GM18505 (cell line): ENCODE data around the gene STOX1.
A peak's percentile ranks its signal among the peaks of the same experiment; 100 is the strongest.
"Not testable (repeated sequence)": the region's sequence is repeated elsewhere in the genome, so short reads cannot be mapped to it uniquely, and the experiment has no call there.

Experiments
- ATAC-seq: cut with Tn5 transposase; IDR thresholded peaks from one replicate; pipeline ENCODE4 v1.9.1; 2021; ENCODE audit not compliant: unreplicated experiment
- POLR2A ChIP-seq: IDR thresholded peaks from 4 replicates; pipeline ENCODE4 v1.6.1; 2011; ENCODE audit warnings: borderline replicate concordance; ENCODE audit not compliant: insufficient read depth, insufficient read length; ENCODE audit errors: extremely low read depth

Gene STOX1

DNA sequence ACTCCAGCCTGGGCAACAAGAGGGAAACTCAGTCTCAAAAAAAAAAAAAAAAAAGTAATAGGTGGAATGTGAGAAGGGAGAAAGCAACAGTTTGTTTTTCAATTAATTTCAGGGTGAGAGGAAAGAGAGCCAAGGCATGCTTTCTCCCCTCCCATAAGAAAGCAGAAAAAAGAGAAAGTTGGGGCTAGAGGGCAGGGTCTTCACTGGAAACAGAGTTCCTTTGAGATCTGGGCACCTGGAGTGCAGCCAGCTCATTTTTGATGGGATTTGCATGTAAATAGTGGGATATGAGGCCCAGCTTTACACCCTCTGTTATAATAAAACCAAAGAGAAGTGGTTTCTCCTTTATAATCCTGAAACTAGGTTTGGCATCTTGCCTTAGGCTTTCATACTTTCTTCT, 13.8 kb upstream of the STOX1 start:
- ATAC-seq = no peak
- TF ChIP-seq POLR2A = no peak

DNA sequence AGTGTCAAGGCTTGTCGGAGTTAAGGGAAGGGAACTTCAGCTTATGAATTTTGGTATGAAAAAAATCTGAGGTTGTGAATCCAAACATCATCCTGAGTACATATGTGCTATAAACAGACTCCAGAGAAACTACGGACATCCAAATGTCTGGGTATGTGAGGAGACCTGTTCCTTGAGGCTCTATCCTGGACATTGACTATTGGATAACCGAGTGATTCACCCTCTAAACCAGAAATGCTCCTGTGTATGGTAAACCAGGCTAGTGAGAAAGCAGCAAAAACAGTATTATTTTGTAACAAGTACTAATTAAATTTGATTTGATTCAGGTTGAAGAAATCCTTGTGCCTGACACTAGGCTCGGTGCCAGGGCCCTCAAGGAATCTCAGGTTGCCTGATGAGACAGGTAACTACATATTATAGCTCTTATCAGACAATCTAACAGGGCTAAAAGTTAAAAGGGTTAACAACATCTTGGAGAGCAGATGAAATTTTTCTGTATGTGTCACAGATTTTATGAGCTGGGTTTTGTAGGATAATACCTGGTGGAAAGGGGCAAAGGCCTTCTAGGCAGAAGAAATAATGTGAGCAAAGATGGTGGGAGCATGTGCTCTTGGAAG, 10.4 kb upstream of the STOX1 start:
- no peak for TF ChIP-seq POLR2A
- no peak for ATAC-seq

DNA sequence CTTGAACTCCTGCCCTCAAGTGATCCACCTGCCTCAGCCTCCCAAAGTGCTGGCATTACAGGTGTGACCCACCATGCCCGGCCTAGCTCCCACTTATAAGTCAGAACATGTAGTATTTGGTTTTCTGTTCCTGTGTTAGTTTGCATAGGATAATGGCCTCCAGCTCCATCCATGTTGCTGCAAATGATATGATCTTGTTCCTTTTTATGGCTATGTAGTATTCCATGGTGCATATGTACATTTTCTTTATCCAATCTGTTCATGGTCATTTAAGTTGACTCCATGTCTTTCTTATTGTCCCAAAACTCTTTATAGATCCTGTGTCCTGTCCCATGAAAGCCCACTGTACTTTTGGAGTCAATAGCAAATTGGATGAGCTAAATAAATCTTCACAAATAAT, 7.0 kb upstream of the STOX1 start:
- not testable (repeated sequence) for ATAC-seq

DNA sequence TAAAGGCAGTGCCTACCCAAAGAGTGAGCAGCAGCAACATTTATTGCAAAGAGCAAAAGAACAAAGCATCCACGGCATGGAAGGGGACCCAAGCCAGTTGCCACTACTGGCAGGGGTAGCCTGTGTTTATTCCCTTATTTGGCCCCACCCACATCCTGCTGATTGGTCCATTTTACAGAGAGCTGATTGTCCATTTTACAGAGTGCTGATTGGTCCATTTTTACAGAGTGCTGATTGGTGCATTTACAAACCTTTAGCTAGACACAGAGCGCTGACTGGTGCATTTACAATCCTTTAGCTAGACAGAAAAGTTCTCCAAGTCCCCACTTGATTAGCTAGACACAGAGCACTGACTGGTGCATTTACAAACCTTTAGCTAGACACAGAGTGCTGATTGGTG, 4.7 kb upstream of the STOX1 start:
- ATAC-seq = not testable (repeated sequence)

DNA sequence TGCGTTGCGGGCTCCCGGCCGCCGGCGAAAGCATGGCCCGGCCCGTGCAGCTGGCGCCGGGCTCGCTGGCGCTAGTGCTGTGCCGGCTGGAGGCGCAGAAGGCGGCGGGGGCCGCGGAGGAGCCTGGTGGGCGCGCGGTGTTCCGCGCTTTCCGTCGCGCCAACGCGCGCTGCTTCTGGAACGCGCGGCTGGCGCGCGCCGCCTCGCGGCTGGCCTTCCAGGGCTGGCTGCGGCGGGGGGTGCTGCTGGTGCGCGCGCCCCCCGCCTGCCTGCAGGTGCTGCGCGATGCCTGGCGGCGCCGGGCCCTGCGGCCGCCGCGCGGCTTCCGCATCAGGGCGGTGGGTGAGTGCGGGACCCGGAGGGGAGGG, 245 bp downstream of the STOX1 start:
- ATAC-seq = not testable (repeated sequence)

DNA sequence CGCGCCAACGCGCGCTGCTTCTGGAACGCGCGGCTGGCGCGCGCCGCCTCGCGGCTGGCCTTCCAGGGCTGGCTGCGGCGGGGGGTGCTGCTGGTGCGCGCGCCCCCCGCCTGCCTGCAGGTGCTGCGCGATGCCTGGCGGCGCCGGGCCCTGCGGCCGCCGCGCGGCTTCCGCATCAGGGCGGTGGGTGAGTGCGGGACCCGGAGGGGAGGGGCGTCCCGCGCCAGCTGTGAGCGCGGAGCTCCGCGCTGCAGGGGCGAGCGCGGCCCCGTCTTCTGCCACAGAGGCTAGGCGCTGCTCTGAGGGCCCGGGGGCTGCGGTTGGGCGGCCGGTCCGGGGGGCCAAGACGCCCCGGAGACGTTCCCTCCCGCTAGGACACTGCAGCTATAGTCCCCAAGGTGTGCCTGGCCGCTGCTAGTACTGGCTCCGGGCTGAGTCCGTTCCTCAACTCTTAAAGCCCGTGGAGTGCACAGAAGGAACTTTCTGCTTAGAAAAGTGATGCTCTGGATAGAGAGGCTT, 811 bp downstream of the STOX1 start:
- peak; percentile 35 for ATAC-seq

DNA sequence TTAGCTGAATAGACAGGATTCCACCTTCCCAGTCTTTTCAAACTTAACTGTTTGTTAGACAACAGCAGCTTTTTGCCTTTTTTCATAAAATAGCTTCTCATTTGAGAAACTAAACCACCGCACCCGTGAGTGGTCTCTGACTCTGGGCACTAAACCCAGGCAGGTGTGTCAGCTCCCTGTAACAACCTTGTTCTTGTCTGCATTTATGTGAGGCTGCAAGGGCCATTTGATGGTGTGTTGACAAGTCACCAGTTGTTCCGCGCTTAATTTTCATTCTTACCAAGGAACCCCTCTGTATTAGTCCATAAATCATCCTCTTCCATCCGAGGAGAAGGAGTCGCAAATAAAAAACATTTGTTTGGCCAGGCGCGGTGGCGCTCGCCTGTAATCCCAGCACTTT, 1.5 kb downstream of the STOX1 start:
- no peak for ATAC-seq
- TF ChIP-seq POLR2A = no peak

DNA sequence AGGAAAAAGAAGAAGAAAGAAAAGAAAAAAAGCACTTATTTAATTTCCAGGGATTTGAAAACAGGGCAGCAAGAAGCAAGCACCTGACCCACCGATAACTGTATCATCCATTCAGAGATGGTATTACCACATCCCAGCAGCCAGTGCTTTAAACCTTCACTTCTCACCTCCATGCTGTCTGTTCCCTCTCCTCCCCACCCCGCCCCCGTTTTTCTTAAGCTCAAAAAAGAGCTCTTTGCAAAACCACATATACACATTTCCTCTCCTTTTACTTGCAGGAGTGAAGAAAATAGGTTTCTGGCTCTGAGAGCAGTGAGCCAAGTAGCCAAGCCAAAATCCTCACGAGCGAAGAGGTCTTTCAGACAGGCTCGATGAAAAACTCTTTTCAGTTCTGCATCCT, 2.2 kb downstream of the STOX1 start:
- TF ChIP-seq POLR2A = no peak
- ATAC-seq = no peak

DNA sequence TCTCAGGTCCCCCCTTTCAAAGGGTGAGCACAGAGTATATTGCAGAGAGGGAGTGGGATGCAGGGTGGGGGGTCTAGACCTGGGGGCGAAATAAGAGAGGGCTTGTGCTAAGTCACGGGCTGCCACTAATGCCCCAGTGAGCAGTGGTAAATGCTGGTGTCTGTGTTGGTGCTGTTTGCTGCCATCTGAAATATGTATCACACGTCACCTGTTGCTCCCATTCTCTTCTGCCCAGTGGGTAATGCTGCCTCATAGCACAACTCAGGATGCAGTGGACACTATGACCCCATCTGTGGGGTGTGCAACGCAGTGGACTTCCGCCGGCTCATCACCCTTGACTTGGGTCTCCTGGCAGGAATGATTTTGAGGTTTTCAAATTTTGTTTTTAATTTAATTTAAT, 2.6 kb downstream of the STOX1 start:
- no peak for ATAC-seq
- TF ChIP-seq POLR2A = no peak

DNA sequence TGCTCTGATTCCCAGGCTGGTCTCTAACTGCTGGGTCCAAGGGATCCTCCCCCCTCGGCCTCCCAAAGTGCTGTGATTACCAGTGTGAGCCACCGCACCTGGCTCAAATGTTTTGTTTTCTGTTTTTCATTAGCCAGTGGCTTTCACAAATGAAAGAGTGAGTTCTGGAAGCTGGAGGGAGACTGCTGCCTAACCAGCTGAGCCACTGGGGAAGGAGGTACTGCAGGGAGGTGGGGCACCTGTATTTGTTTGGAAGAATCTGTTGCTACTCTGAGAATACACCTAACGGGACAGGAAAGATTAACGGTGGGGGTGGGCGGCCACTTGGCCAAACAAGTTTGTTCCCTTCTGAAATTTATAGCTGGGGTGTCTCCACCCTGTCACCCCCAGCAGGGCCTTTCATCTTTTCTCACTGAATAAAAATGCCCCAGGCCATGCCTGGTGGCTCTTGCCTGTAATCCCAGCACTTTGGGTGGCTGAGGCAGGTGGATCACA, 4.7 kb downstream of the STOX1 start:
- ATAC-seq = no peak
- TF ChIP-seq POLR2A = no peak

DNA sequence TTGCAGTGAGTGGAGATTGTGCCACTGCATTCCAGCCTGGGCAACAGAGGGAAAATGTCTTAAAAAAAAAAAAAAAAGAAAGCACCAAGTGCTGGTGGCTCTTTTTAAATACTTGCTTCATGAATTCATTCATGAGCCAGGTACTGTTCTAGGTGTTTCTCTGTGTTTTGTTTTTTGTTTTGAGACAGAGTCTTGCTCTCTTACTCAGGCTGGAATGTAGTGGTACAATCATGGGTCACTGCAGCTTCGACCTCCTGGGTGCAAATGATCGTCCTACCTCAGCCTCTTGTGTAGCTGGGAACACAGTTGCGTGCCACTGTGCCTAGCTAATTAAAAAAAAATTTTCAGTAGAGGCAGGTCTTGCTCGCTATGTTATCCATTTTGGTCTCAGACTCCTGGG, 5.3 kb downstream of the STOX1 start:
- no peak for TF ChIP-seq POLR2A

DNA sequence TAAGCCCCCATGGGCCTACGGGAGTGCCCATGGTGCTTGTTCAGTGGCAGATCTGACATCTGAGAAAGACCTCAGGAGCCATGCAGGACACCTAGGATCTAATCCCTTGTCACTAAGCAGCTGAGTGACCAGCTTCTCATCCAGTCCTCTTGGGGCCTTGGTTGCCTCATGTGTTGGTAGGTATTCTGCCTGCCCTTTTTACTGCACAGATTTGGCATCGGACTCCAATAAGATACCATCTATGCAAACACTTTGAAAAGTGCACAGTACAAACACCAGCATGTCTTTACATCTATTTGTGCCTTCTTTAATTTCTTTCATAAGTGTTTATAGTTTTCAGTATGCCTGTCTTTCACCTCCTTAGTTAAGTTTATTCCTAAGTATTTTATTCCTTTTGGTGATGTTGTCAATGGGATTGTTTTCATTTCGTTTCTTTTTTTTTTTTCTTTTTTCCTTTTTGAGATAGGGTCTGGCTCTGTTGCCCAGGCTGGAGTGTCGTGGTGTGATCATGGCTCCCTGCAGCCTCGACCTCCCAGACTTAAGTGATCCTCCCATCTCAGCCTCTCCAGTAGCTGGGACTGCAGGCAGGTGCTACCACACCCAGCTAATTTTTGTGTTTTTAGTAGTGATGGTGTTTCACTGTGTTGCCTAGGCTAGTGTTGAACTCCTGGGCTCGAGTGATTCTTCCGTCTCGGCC, 10.4 kb downstream of the STOX1 start:
- no peak for ATAC-seq
- no peak for TF ChIP-seq POLR2A

More for the DNA sequence above, 5.3 kb downstream of the STOX1 start:
- ATAC-seq = no peak

DNA sequence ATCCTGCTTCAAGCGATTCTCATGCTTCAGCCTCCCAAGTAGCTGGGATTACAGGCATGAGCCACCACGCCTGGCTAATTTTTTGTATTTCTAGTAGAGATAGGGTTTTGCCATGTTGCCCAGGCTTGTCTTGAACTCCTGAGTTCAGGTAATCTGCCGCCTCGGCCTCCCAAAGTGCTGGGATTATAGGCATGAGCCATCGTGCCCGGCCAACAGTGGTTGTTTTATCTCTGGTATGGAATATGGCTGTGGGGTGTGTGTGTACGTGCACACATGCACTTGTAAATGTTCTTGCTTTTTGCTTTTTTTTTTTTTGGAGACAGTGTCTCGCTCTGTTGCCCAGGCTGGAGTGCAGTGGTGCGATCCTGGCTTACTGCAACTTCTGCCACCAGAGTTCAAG, 13.3 kb downstream of the STOX1 start:
- ATAC-seq = not testable (repeated sequence)

DNA sequence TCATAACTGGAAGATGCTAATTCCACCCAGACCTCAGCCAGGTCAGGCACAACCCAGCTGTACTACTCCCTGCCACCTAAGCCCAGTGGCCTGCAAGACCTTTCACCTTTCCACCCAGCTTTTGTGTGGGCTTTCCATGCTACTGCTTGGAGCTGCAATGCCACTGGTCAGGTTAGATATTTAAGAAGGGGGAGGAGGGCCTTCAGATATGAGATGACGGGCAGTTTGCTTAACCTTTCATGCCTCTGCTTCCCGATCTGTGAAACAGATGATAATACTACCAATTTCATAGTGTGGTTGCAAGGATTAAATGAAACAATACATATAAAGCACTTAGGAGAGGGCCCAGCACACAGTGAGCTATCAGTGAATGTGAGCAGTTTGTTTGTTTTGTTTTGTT, 20.9 kb downstream of the STOX1 start:
- no peak for TF ChIP-seq POLR2A
- ATAC-seq = no peak

DNA sequence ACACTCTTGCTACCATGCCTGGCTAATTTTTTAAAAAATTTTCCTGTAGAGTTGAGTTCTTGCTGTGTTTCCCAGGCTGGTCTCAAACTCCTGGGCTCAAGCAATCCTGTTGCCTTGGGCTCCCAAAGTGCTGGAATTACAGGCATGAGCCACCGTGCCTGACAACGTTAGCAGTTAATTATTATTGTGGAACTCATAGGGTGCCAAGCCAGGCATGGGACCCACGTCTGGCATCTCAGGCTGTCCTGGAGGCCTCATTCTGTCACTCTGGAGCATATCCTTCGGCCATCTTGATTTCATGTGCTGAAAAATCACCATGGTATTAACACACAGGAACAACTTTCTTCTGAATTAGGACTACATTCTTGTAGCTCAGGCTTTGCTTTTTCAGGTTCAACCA, 21.5 kb downstream of the STOX1 start:
- no peak for ATAC-seq
- no peak for TF ChIP-seq POLR2A

DNA sequence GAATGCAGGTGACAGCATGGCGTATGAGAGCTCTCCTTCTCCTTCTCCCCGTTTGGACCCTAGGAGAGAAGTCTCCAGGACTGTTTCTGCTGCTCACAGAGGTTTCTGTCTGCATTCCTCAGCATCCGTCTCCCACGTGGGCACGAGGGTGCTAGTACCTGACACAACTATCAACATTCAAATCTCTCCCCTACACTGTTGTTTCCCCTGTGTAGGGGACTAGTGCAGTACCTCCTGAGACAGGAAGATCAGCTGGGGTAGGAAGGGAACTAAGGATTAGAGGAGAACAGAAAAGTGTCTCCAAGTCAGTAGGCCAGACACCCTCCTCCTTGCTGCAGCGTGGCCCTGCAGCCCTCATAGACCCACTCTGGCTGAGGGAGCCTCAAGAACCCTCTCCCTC, 29.0 kb downstream of the STOX1 start:
- ATAC-seq = no peak
- TF ChIP-seq POLR2A = no peak
